Nephron (organoid): Measurements from ENCODE around the gene ZNF226.

Experiments used
- H3K27ac Mint-ChIP-seq, 3 experiments: 2 replicates each; pipeline ENCODE4 v1.8.0; 2020; ENCODE audit warnings: mixed read lengths in 3 of 3, mild to moderate bottlenecking in 2 of 3, moderate library complexity in 1 of 3
- H3K27me3 Mint-ChIP-seq: 2 replicates; pipeline ENCODE4 v1.8.0; 2021; ENCODE audit warnings: low read depth, mild to moderate bottlenecking, moderate library complexity, mixed read lengths
- H3K36me3 Mint-ChIP-seq: 2 replicates; pipeline ENCODE4 v1.8.0; 2020; ENCODE audit warnings: low read depth, mixed read lengths
- H3K4me1 Mint-ChIP-seq: 2 replicates; pipeline ENCODE4 v1.8.0; 2020; ENCODE audit warnings: mixed read lengths
- H3K4me3 Mint-ChIP-seq, 3 experiments: 2 replicates each; pipeline ENCODE4 v1.8.0; 2020; ENCODE audit warnings: mild to moderate bottlenecking in 3 of 3, mixed read lengths in 3 of 3, moderate library complexity in 2 of 3
- H3K9me3 Mint-ChIP-seq: 2 replicates; pipeline ENCODE4 v1.8.0; 2020; ENCODE audit warnings: mixed read lengths
- CTCF ChIP-seq, 3 experiments: fragments of 200-600 bp; sonication (generic); IDR thresholded peaks; one replicate each; pipeline ENCODE4 v1.5.0; 2021; ENCODE audit warnings: antibody characterized with exemption in 3 of 3; ENCODE audit not compliant: unreplicated experiment in 3 of 3

The ZNF226 gene

GRCh38 chr19:44180968-44181367 lies 16.1 kb downstream of the ZNF226 start:
- H3K36me3 Mint-ChIP-seq, result peaks cover 38% of the 10 kb centered on the region
- H3K4me3 Mint-ChIP-seq, result no peak overlapping the region
- H3K4me1 Mint-ChIP-seq, result no peaks in the 10 kb centered on the region
- H3K27me3 Mint-ChIP-seq, result no peaks in the 10 kb centered on the region
- peaks cover 61% of the 10 kb centered on the region for H3K9me3 Mint-ChIP-seq
- no peak for TF ChIP-seq CTCF (IDR thresholded peaks at IDR 0.05; ENCODE audit: unreplicated experiment in 3 of 3)
- no peak overlapping the region for H3K27ac Mint-ChIP-seq

- no peak for TF ChIP-seq CTCF (IDR thresholded peaks at IDR 0.05; ENCODE audit: unreplicated experiment in 3 of 3)
- no peaks in the 10 kb centered on the region for H3K27me3 Mint-ChIP-seq
- H3K27ac Mint-ChIP-seq, result no peak overlapping the region
- peaks cover 50% of the 10 kb centered on the region for H3K9me3 Mint-ChIP-seq
- no peak overlapping the region for H3K4me3 Mint-ChIP-seq
- H3K36me3 Mint-ChIP-seq, result peaks cover 27% of the 10 kb centered on the region
- no peaks in the 10 kb centered on the region for H3K4me1 Mint-ChIP-seq
Measured at GRCh38 chr19:44182145-44182544, 17.2 kb downstream of the ZNF226 start.

GRCh38 chr19:44190020-44190419 lies 25.1 kb downstream of the ZNF226 start:
- no peak overlapping the region for H3K4me3 Mint-ChIP-seq
- TF ChIP-seq CTCF (IDR thresholded peaks at IDR 0.05; ENCODE audit: unreplicated experiment in 3 of 3), result no peak
- no peak overlapping the region for H3K27ac Mint-ChIP-seq
- H3K27me3 Mint-ChIP-seq, result no peaks in the 10 kb centered on the region
- peaks cover 33% of the 10 kb centered on the region for H3K9me3 Mint-ChIP-seq
- no peaks in the 10 kb centered on the region for H3K4me1 Mint-ChIP-seq
- H3K36me3 Mint-ChIP-seq, result peaks cover 22% of the 10 kb centered on the region

GRCh38 chr19:44192127-44192526 lies 27.2 kb downstream of the ZNF226 start:
- peaks cover 40% of the 10 kb centered on the region for H3K36me3 Mint-ChIP-seq
- H3K27ac Mint-ChIP-seq, result no peak overlapping the region
- no peak for TF ChIP-seq CTCF (IDR thresholded peaks at IDR 0.05; ENCODE audit: unreplicated experiment in 3 of 3)
- H3K4me3 Mint-ChIP-seq, result no peak overlapping the region
- H3K4me1 Mint-ChIP-seq, result no peaks in the 10 kb centered on the region
- H3K9me3 Mint-ChIP-seq, result peaks cover 29% of the 10 kb centered on the region
- no peaks in the 10 kb centered on the region for H3K27me3 Mint-ChIP-seq

GRCh38 chr19:44196772-44197171 lies 31.9 kb downstream of the ZNF226 start:
- Mint-ChIP-seq H3K4me3 (no peak overlapping the region), H3K36me3 (peaks cover 30% of the 10 kb centered on the region), H3K27ac (no peak overlapping the region), H3K27me3 (no peaks in the 10 kb centered on the region), H3K9me3 (peaks cover 8% of the 10 kb centered on the region), H3K4me1 (no peaks in the 10 kb centered on the region)
- TF ChIP-seq CTCF (IDR thresholded peaks at IDR 0.05; ENCODE audit: unreplicated experiment in 3 of 3), result no peak

GRCh38 chr19:44202470-44202869 lies 37.6 kb downstream of the ZNF226 start:
- Mint-ChIP-seq H3K27ac (no peak overlapping the region), H3K27me3 (peaks cover 13% of the 10 kb centered on the region), H3K4me3 (no peak overlapping the region), H3K9me3 (peaks cover 22% of the 10 kb centered on the region), H3K4me1 (peaks cover 5% of the 10 kb centered on the region), H3K36me3 (peaks cover 12% of the 10 kb centered on the region)
- no peak for TF ChIP-seq CTCF (IDR thresholded peaks at IDR 0.05; ENCODE audit: unreplicated experiment in 3 of 3)
